WTC11 (cell line): ENCODE results near the gene NCAM2. TPM values are rescaled to one million over a fixed set of nuclear protein-coding genes. Genes with fewer than 3 reads are reported as not detected.

Source experiments
- ATAC-seq: fragments of 200-7000 bp; cut with Tn5 transposase; 2 replicates; pipeline ENCODE4 v1.10.0; 2021; ENCODE audit warnings: mild to moderate bottlenecking, moderate library complexity
- CTCF ChIA-PET: fragments of 300-600 bp; sonication (Branson Sonifier 250); formaldehyde crosslinking; loops from one replicate; lab custom pipeline; 2021; ENCODE audit warnings: antibody characterized with exemption; lab: Charles Lee
- POLR2A ChIA-PET: fragments of 350-600 bp; sonication (Branson Sonifier 250); formaldehyde crosslinking; loops from one replicate; lab custom pipeline; 2021; ENCODE audit warnings: antibody characterized with exemption; lab: Charles Lee
- DNase-seq: peaks from one replicate; pipeline ENCODE4 v3.0.0; 2021; ENCODE audit warnings: low spot score
- H3K27ac Mint-ChIP-seq: 2 replicates; pipeline ENCODE4 v1.8.0; 2021; ENCODE audit warnings: mixed read lengths
- H3K27me3 Mint-ChIP-seq: 2 replicates; pipeline ENCODE4 v1.8.0; 2021; ENCODE audit warnings: low read depth, mild to moderate bottlenecking, moderate library complexity, mixed read lengths
- H3K36me3 Mint-ChIP-seq: 2 replicates; pipeline ENCODE4 v1.8.0; 2021; ENCODE audit warnings: mixed read lengths
- H3K4me1 Mint-ChIP-seq: 2 replicates; pipeline ENCODE4 v1.8.0; 2022; ENCODE audit warnings: mixed read lengths
- H3K4me3 Mint-ChIP-seq: 2 replicates; pipeline ENCODE4 v1.8.0; 2021; ENCODE audit warnings: mild to moderate bottlenecking, moderate library complexity, mixed read lengths
- H3K9me3 Mint-ChIP-seq: 2 replicates; pipeline ENCODE4 v1.8.0; 2021; ENCODE audit warnings: mixed read lengths
- HMGA2 ChIP-seq: fragments of 250-450 bp; sonication (Bioruptor Pico); IDR thresholded peaks from 2 replicates; pipeline ENCODE4 v1.4.0; 2021; ENCODE audit warnings: mild to moderate bottlenecking, moderate library complexity
- JUN ChIP-seq: sonication (generic); formaldehyde crosslinking; IDR thresholded peaks from 2 replicates; pipeline ENCODE4 v1.8.0; 2023; ENCODE audit warnings: mild to moderate bottlenecking, missing genetic modification reagents
- total RNA-seq: library from RNA; stranded (reverse); gene quantifications from 3 replicates; pipeline ENCODE4 v1.2.3, GENCODE V29; 2021
- TF ChIP-seq, protein P1 (sequence below): sonication (generic); formaldehyde crosslinking; IDR thresholded peaks from 2 replicates; pipeline ENCODE4 v1.8.0; 2022; ENCODE audit warnings: mild to moderate bottlenecking, missing genetic modification reagents

Gene NCAM2
- total RNA-seq, 1 experiment from 2014 or later: 1.6 TPM

DNA sequence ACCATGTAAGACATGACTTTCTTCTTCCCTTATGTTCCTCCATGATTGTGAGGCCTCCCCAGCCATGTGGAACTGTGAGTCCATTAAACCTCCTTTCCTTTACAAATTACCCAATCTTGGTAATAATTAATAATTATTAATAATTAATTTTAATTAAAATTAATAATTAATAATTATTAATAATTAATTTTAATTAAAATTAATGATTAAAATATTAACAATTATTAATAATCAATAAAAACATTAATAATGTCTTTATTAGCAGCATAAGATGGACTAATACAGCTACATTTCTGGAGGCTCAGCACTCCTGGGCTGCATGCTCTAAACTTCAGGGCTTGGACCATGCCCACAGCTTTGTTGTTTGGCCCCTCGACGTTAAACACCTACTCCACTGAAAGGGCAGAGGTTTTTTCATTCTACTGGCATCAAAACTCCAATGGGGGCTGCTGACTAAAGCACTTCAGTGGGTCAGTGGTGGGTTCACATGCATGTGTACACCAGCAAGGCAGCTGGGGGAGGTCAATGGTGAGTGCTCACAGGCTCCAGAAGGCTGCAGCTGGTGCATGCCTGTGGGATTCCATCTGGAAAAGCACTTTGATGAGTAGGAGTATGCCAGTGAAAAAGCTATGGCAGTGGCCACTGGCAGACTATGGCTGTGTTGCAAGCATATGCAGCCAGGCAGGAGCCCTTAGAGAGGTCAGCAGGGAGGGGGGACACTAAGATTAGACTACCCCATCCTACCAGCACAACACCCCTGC lies 561.3 kb downstream of the NCAM2 start:
- TF ChIP-seq HMGA2 (CRISPR knock-in tag) (peak; percentile 100), JUN (CRISPR knock-in tag) (no peak)
- TF ChIP-seq, protein P1, sequence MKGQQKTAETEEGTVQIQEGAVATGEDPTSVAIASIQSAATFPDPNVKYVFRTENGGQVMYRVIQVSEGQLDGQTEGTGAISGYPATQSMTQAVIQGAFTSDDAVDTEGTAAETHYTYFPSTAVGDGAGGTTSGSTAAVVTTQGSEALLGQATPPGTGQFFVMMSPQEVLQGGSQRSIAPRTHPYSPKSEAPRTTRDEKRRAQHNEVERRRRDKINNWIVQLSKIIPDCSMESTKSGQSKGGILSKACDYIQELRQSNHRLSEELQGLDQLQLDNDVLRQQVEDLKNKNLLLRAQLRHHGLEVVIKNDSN (CRISPR knock-in tag): no peak
- no peak for ATAC-seq
- ChIA-PET CTCF (no interaction called here), POLR2A (no interaction called here)
- Mint-ChIP-seq H3K4me1 (no peaks in the 10 kb centered on the region), H3K9me3 (peaks cover 62% of the 10 kb centered on the region), H3K27me3 (no peaks in the 10 kb centered on the region), H3K27ac (no peak overlapping the region), H3K36me3 (peaks cover 33% of the 10 kb centered on the region), H3K4me3 (no peak overlapping the region)
- no peak for DNase-seq
